Neural cell (in vitro differentiated cells): ENCODE data around the gene HLA-A. TPM values are rescaled to one million over a fixed set of nuclear protein-coding genes. Genes with fewer than 3 reads are reported as not detected.
"Not testable (repeated sequence)": the region's sequence is repeated elsewhere in the genome, so short reads cannot be mapped to it uniquely, and the experiment has no call there.

Experiments
- H2AFZ ChIP-seq: fragments of 200-600, 300-800 bp; sonication (generic), shearing (Covaris generic); 2 replicates; pipeline ENCODE4 v1.6.0; 2014; ENCODE audit warnings: low read depth, mild to moderate bottlenecking, antibody characterized with exemption, low read length, moderate library complexity
- H3F3A ChIP-seq: fragments of 200-600 bp; shearing (Covaris generic); 2 replicates; pipeline ENCODE4 v1.6.1; 2016; ENCODE audit warnings: mild to moderate bottlenecking, moderate library complexity, mixed read lengths, antibody characterized with exemption, low read length; ENCODE audit not compliant: insufficient read depth, poor library complexity, severe bottlenecking
- H3K27ac ChIP-seq: fragments of 200-600, 300-800 bp; sonication (generic), shearing (Covaris generic); 2 replicates; pipeline ENCODE4 v1.5.1; 2014; ENCODE audit warnings: mild to moderate bottlenecking, low read length, moderate library complexity
- H3K27me3 ChIP-seq: fragments of 300-800, 200-600 bp; sonication (generic), shearing (Covaris generic); 2 replicates; pipeline ENCODE4 v1.6.0; 2014; ENCODE audit warnings: mild to moderate bottlenecking, low read depth, low read length, moderate library complexity; ENCODE audit not compliant: insufficient read depth
- H3K36me3 ChIP-seq: fragments of 300-800, 200-600 bp; sonication (generic), shearing (Covaris generic); 2 replicates; pipeline ENCODE4 v1.5.1; 2014; ENCODE audit warnings: mild to moderate bottlenecking, antibody characterized with exemption, low read length, moderate library complexity; ENCODE audit not compliant: insufficient read depth
- H3K4me2 ChIP-seq: fragments of 300-800, 200-600 bp; sonication (generic), shearing (Covaris generic); 2 replicates; pipeline ENCODE4 v1.6.0; 2014; ENCODE audit warnings: mild to moderate bottlenecking, low read length
- H3K4me3 ChIP-seq: fragments of 300-800, 200-600 bp; sonication (generic), shearing (Covaris generic); 2 replicates; pipeline ENCODE4 v1.5.1; 2014; ENCODE audit warnings: mild to moderate bottlenecking, low read length, moderate library complexity
- H3K79me2 ChIP-seq: fragments of 200-600 bp; shearing (Covaris generic); replicated peaks from 2 replicates; pipeline ENCODE4 v1.6.0; 2014; ENCODE audit warnings: mild to moderate bottlenecking, low read length, moderate library complexity; ENCODE audit not compliant: insufficient read depth
- H3K9ac ChIP-seq: fragments of 300-800, 200-600 bp; sonication (generic), shearing (Covaris generic); 2 replicates; pipeline ENCODE4 v1.6.1; 2016; ENCODE audit warnings: mild to moderate bottlenecking, low read length, mixed read lengths
- H3K9me2 ChIP-seq: fragments of 200-600 bp; shearing (Covaris generic); 2 replicates; pipeline ENCODE4 v1.6.1; 2016; ENCODE audit warnings: mild to moderate bottlenecking, low read length, mixed read lengths; ENCODE audit not compliant: insufficient read depth
- H3K9me3 ChIP-seq: fragments of 200-600, 300-800 bp; sonication (generic), shearing (Covaris generic); 2 replicates; pipeline ENCODE4 v1.6.1; 2016; ENCODE audit warnings: mild to moderate bottlenecking, mixed run types, low read length, moderate library complexity, mixed read lengths
- H4K20me1 ChIP-seq: fragments of 200-600 bp; shearing (Covaris generic); 2 replicates; pipeline ENCODE4 v1.6.1; 2016; ENCODE audit warnings: mild to moderate bottlenecking, mixed run types; ENCODE audit not compliant: insufficient read depth
- CTCF ChIP-seq: fragments of 450-650 bp; IDR thresholded peaks from 2 replicates; pipeline ENCODE4 v1.5.1; 2014; ENCODE audit warnings: antibody characterized with exemption, mild to moderate bottlenecking, moderate library complexity; ENCODE audit not compliant: poor library complexity, severe bottlenecking
- EP300 ChIP-seq: fragments of 450-650 bp; conservative IDR thresholded peaks from 2 replicates; pipeline ENCODE4 v1.6.1; 2014; ENCODE audit warnings: antibody characterized with exemption, mild to moderate bottlenecking, moderate library complexity; ENCODE audit not compliant: poor library complexity, severe bottlenecking
- EZH2 ChIP-seq: fragments of 200-600, 300-800 bp; shearing (Covaris generic), sonication (generic); IDR thresholded peaks from 2 replicates; pipeline ENCODE4 v1.6.1; 2014; ENCODE audit warnings: antibody characterized with exemption, low read length, borderline replicate concordance, mild to moderate bottlenecking; ENCODE audit not compliant: insufficient read depth, poor library complexity, severe bottlenecking
- MXI1 ChIP-seq: fragments of 450-650 bp; conservative IDR thresholded peaks from 2 replicates; pipeline ENCODE4 v1.6.1; 2014; ENCODE audit warnings: antibody characterized with exemption, mild to moderate bottlenecking; ENCODE audit not compliant: poor library complexity, severe bottlenecking
- POLR2AphosphoS5 ChIP-seq: IDR thresholded peaks from 2 replicates; pipeline ENCODE4 v1.6.1; 2012
- RAD21 ChIP-seq: fragments of 450-650 bp; conservative IDR thresholded peaks from 2 replicates; pipeline ENCODE4 v1.6.1; 2014; ENCODE audit warnings: antibody characterized with exemption, mild to moderate bottlenecking, moderate library complexity
- REST ChIP-seq: IDR thresholded peaks from 2 replicates; pipeline ENCODE4 v1.6.1; 2012; ENCODE audit warnings: borderline replicate concordance
- SMC3 ChIP-seq: fragments of 450-650 bp; conservative IDR thresholded peaks from 2 replicates; pipeline ENCODE4 v1.6.1; 2014; ENCODE audit warnings: antibody characterized with exemption, mild to moderate bottlenecking, moderate library complexity; ENCODE audit not compliant: poor library complexity
- TAF1 ChIP-seq: IDR thresholded peaks from 2 replicates; pipeline ENCODE4 v1.6.1; 2012; ENCODE audit warnings: low read depth
- polyA plus RNA-seq: library from polyadenylated mRNA; depleted of rRNA; stranded (reverse); fragments of >200 nt; gene quantifications from 2 replicates; pipeline ENCODE4 v1.2.3, GENCODE V29; 2014

HLA-A gene
- polyA plus RNA-seq, 1 donor from 2014 or later: 47.6 TPM

- TF ChIP-seq EP300 (no peak), RAD21 (no peak), POLR2AphosphoS5 (no peak), REST (no peak), CTCF (no peak), SMC3 (no peak), MXI1 (no peak), TAF1 (no peak), EZH2 (no peak)
Observed at GRCh38 chr6:29959467-29959866, 17.1 kb downstream of the HLA-A start.

GRCh38 chr6:29961966-29962365 lies 19.6 kb downstream of the HLA-A start:
- no peaks in the 10 kb centered on the region for H3K79me2 ChIP-seq
- TF ChIP-seq TAF1: no peak
- TF ChIP-seq CTCF: no peak
- TF ChIP-seq POLR2AphosphoS5: no peak
- no peak for TF ChIP-seq EP300
- no peak for TF ChIP-seq RAD21
- TF ChIP-seq SMC3: no peak
- no peak for TF ChIP-seq REST
- no peak for TF ChIP-seq MXI1
- no peak for TF ChIP-seq EZH2
- H3K4me2 ChIP-seq: no peak overlapping the region
- H3K9ac ChIP-seq: no peak overlapping the region
- no peak overlapping the region for H2AFZ ChIP-seq
- no peaks in the 10 kb centered on the region for H3K36me3 ChIP-seq
- H3K9me2 ChIP-seq: no peaks in the 10 kb centered on the region
- no peak overlapping the region for H3K27ac ChIP-seq
- no peaks in the 10 kb centered on the region for H3K27me3 ChIP-seq
- no peaks in the 10 kb centered on the region for H4K20me1 ChIP-seq
- H3K9me3 ChIP-seq: no peaks in the 10 kb centered on the region
- no peak overlapping the region for H3K4me3 ChIP-seq
- no peaks in the 10 kb centered on the region for H3F3A ChIP-seq

More at GRCh38 chr6:29959467-29959866, 17.1 kb downstream of the HLA-A start:
- Histone ChIP-seq H3K9ac (no peak overlapping the region), H3K9me3 (no peaks in the 10 kb centered on the region), H3F3A (no peaks in the 10 kb centered on the region), H3K4me3 (no peak overlapping the region), H3K4me2 (no peak overlapping the region), H4K20me1 (no peaks in the 10 kb centered on the region), H3K79me2 (no peaks in the 10 kb centered on the region), H2AFZ (no peak overlapping the region), H3K9me2 (no peaks in the 10 kb centered on the region), H3K27me3 (no peaks in the 10 kb centered on the region), H3K27ac (no peak overlapping the region), H3K36me3 (no peaks in the 10 kb centered on the region)

GRCh38 chr6:29963697-29964096 lies 21.4 kb downstream of the HLA-A start:
- not testable (repeated sequence) for H3K9me2 ChIP-seq, H3K79me2 ChIP-seq, H3K9me3 ChIP-seq, H2AFZ ChIP-seq, H4K20me1 ChIP-seq, H3K27me3 ChIP-seq, H3K4me2 ChIP-seq, H3K36me3 ChIP-seq, H3K27ac ChIP-seq, H3F3A ChIP-seq, H3K9ac ChIP-seq, H3K4me3 ChIP-seq
